SK-N-SH (cell line): ENCODE measurements around the gene TCP10L. TPM values are rescaled to one million over a fixed set of nuclear protein-coding genes. Genes with fewer than 3 reads are reported as not detected.
A peak's percentile ranks its signal among the peaks of the same experiment; 100 is the strongest.

Experiments used
- CTCF ChIA-PET: fragments of 300-600, 350-600 bp; formaldehyde crosslinking; extraction: SDS; loops from one replicate; lab custom pipeline; 2021; lab: Yijun Ruan, JAX
- POLR2A ChIA-PET: fragments of 350-600 bp; sonication (Branson Sonifier 250); formaldehyde crosslinking; extraction: SDS; loops from one replicate; lab custom pipeline; 2020; ENCODE audit warnings: antibody characterized with exemption, inconsistent platforms; lab: Yijun Ruan, JAX
- DNase-seq: peaks from one replicate; pipeline ENCODE4 v3.0.0; 2012
- H2AFZ ChIP-seq: fragments of 200-600 bp; sonication (generic); 2 replicates; pipeline ENCODE4 v1.8.1; 2016; ENCODE audit warnings: antibody characterized with exemption, mild to moderate bottlenecking, low read depth
- H3F3A ChIP-seq: fragments of 200-600 bp; sonication (generic); replicated peaks from 2 replicates; pipeline ENCODE3; 2016; ENCODE audit warnings: antibody characterized with exemption, mild to moderate bottlenecking; ENCODE audit not compliant: insufficient read depth
- H3K27ac ChIP-seq, 2 experiments: fragments of 200-500 bp in 1 of 2; fragments of 200-600 bp in 1 of 2; sonication (Bioruptor generic) in 1 of 2; sonication (generic), shearing (Covaris generic) in 1 of 2; 2 replicates each; pipeline versions ENCODE4 v1.5.1 to v1.6.1; 2014 to 2016; ENCODE audit warnings: low read depth in 2 of 2, inconsistent platforms in 1 of 2, low read length in 1 of 2, mild to moderate bottlenecking in 1 of 2, mixed read lengths in 1 of 2
- H3K27me3 ChIP-seq: fragments of 200-600 bp; sonication (generic), shearing (Covaris generic); 2 replicates; pipeline ENCODE4 v1.6.1; 2016; ENCODE audit warnings: mixed run types; ENCODE audit not compliant: insufficient read depth
- H3K36me3 ChIP-seq, 2 experiments: fragments of 200-500 bp in 1 of 2; fragments of 200-600 bp in 1 of 2; sonication (Bioruptor generic) in 1 of 2; sonication (generic) in 1 of 2; replicated peaks in 1 of 2; 2 replicates each; pipeline versions ENCODE3 to v1.5.1; 2014 to 2016; ENCODE audit warnings: low read length in 1 of 2, mild to moderate bottlenecking in 1 of 2; ENCODE audit not compliant: insufficient read depth in 2 of 2, control insufficient read depth in 1 of 2
- H3K4me1 ChIP-seq, 2 experiments: fragments of 200-500 bp in 1 of 2; fragments of 200-600 bp in 1 of 2; sonication (Bioruptor generic) in 1 of 2; sonication (generic), shearing (Covaris generic) in 1 of 2; 2 replicates each; pipeline versions ENCODE4 v1.5.1 to v1.6.1; 2014 to 2016; ENCODE audit warnings: low read depth in 1 of 2, low read length in 1 of 2, mixed run types in 1 of 2; ENCODE audit not compliant: insufficient read depth in 2 of 2, control insufficient read depth in 1 of 2
- H3K4me2 ChIP-seq: fragments of 200-600 bp; sonication (generic), shearing (Covaris generic); 2 replicates; pipeline ENCODE4 v1.6.1; 2017; ENCODE audit warnings: mixed run types
- H3K4me3 ChIP-seq, 2 experiments: fragments of 200-500 bp in 1 of 2; fragments of 200-600 bp in 1 of 2; sonication (Bioruptor generic) in 1 of 2; sonication (generic), shearing (Covaris generic) in 1 of 2; 2 replicates each; pipeline versions ENCODE4 v1.5.1 to v1.8.1; 2014 to 2016; ENCODE audit warnings: low read depth in 2 of 2, inconsistent platforms in 1 of 2, low read length in 1 of 2, mild to moderate bottlenecking in 1 of 2, mixed read lengths in 1 of 2, moderate library complexity in 1 of 2
- H3K79me2 ChIP-seq: fragments of 200-600 bp; sonication (generic); 2 replicates; pipeline ENCODE4 v1.8.1; 2017; ENCODE audit warnings: mild to moderate bottlenecking; ENCODE audit not compliant: insufficient read depth
- H3K9ac ChIP-seq: fragments of 200-600 bp; sonication (generic); 2 replicates; pipeline ENCODE4 v1.6.1; 2017; ENCODE audit warnings: mixed run types
- H3K9me2 ChIP-seq: fragments of 200-600 bp; sonication (generic); 2 replicates; pipeline ENCODE4 v1.6.1; 2017; ENCODE audit warnings: mixed run types
- H3K9me3 ChIP-seq: fragments of 200-600 bp; sonication (generic); 2 replicates; pipeline ENCODE4 v1.6.1; 2017; ENCODE audit warnings: mixed run types, mild to moderate bottlenecking, moderate library complexity
- H4K20me1 ChIP-seq: fragments of 200-600 bp; sonication (generic); 2 replicates; pipeline ENCODE4 v1.6.1; 2017; ENCODE audit warnings: mild to moderate bottlenecking, mixed run types; ENCODE audit not compliant: insufficient read depth
- CHD2 ChIP-seq: fragments of 150-350 bp; IDR thresholded peaks from 2 replicates; pipeline ENCODE4 v1.6.1; 2018; ENCODE audit warnings: low read length; ENCODE audit not compliant: partially characterized antibody
- CTCF ChIP-seq: fragments of 200-600 bp; sonication (generic); IDR thresholded peaks from 2 replicates; pipeline ENCODE4 v1.6.1; 2017; ENCODE audit warnings: antibody characterized with exemption, mild to moderate bottlenecking, moderate library complexity
- EP300 ChIP-seq, 2 experiments: IDR thresholded peaks; 2 replicates each; pipeline versions ENCODE4 v1.4.0 to v1.6.1; 2012; ENCODE audit warnings: borderline replicate concordance in 1 of 2, low read depth in 1 of 2, low read length in 1 of 2
- FOXJ3 ChIP-seq: sonication (generic); formaldehyde crosslinking; IDR thresholded peaks from 2 replicates; pipeline ENCODE4 v1.5.1; 2020; ENCODE audit warnings: mild to moderate bottlenecking, missing genetic modification reagents
- FOXM1 ChIP-seq: IDR thresholded peaks from 2 replicates; pipeline ENCODE4 v1.4.0; 2012; ENCODE audit warnings: low read depth, mild to moderate bottlenecking
- GATA2 ChIP-seq: sonication (generic); formaldehyde crosslinking; IDR thresholded peaks from 2 replicates; pipeline ENCODE4 v1.5.0; 2020; ENCODE audit warnings: mild to moderate bottlenecking, missing genetic modification reagents
- JUND ChIP-seq: IDR thresholded peaks from 2 replicates; pipeline ENCODE4 v1.4.0; 2012
- MAX ChIP-seq: IDR thresholded peaks from 2 replicates; pipeline ENCODE4 v1.4.0; 2012; ENCODE audit warnings: low read depth
- MEF2A ChIP-seq: IDR thresholded peaks from 2 replicates; pipeline ENCODE4 v1.4.0; 2012; ENCODE audit warnings: low read depth, borderline replicate concordance
- NFIC ChIP-seq: IDR thresholded peaks from 2 replicates; pipeline ENCODE4 v1.4.0; 2012; ENCODE audit warnings: borderline replicate concordance
- PBX3 ChIP-seq: IDR thresholded peaks from 2 replicates; pipeline ENCODE4; 2012
- RCOR1 ChIP-seq: fragments of 150-350 bp; IDR thresholded peaks from 2 replicates; pipeline ENCODE4 v1.6.1; 2017; ENCODE audit warnings: antibody characterized with exemption, low read length
- REST ChIP-seq: IDR thresholded peaks from 2 replicates; pipeline ENCODE4 v1.6.1; 2012; ENCODE audit warnings: mild to moderate bottlenecking, low read depth, low read length, moderate library complexity
- RFX5 ChIP-seq: IDR thresholded peaks from 2 replicates; pipeline ENCODE4 v1.6.1; 2012; ENCODE audit warnings: mild to moderate bottlenecking, improper control_type of control experiment, low read length
- SIN3A ChIP-seq: IDR thresholded peaks from 2 replicates; pipeline ENCODE4 v1.6.1; 2012; ENCODE audit warnings: low read depth, mild to moderate bottlenecking, low read length, moderate library complexity, borderline replicate concordance
- SMC3 ChIP-seq: IDR thresholded peaks from 2 replicates; pipeline ENCODE4 v1.6.1; 2012; ENCODE audit warnings: low read depth, low read length, improper control_type of control experiment
- TAF1 ChIP-seq: IDR thresholded peaks from 2 replicates; pipeline ENCODE4 v1.6.1; 2012; ENCODE audit warnings: low read depth, mild to moderate bottlenecking, low read length, moderate library complexity, borderline replicate concordance
- TCF12 ChIP-seq: IDR thresholded peaks from 2 replicates; pipeline ENCODE4 v1.4.0; 2012
- USF1 ChIP-seq: IDR thresholded peaks from 2 replicates; pipeline ENCODE4 v1.4.0; 2012; ENCODE audit warnings: low read depth, borderline replicate concordance
- USF2 ChIP-seq: fragments of 150-350 bp; IDR thresholded peaks from 2 replicates; pipeline ENCODE4 v1.6.1; 2017; ENCODE audit warnings: antibody characterized with exemption, low read length, low read depth, borderline replicate concordance
- YY1 ChIP-seq: IDR thresholded peaks from 2 replicates; pipeline ENCODE4 v1.4.0; 2012; ENCODE audit warnings: low read depth, mild to moderate bottlenecking
- ZBTB33 ChIP-seq: IDR thresholded peaks from 2 replicates; pipeline ENCODE4 v1.4.0; 2012; ENCODE audit warnings: low read depth, borderline replicate concordance
- WGBS: methylation state at CpG from one replicate; pipeline ENCODE4 v1.1.6; 2017; ENCODE audit warnings: low lambda C conversion rate; 5-methylcytosine and 5-hydroxymethylcytosine counted together
- polyA plus RNA-seq, 3 experiments: library from polyadenylated mRNA; depleted of rRNA; stranded (reverse); fragments of >200 nt; gene quantifications; 2 replicates each; pipeline ENCODE4 v1.2.3, GENCODE V29; 2012

TCP10L gene
- polyA plus RNA-seq, 1 of the 3 experiments (the other 2 are of a cell fraction), result 0.33 TPM

GRCh38 chr21:32523988-32524719 is 61.2 kb downstream of the TCP10L start:
- no peaks in the 10 kb centered on the region for H3K27me3 ChIP-seq
- ChIA-PET POLR2A (no interaction called here), CTCF (interaction anchor here (1.0 to 2.0 kb wide), 3 partner anchors 9 to 46 kb away, joined by 3 to 4 read pairs (median 4); no protein-coding TSS in a partner anchor)
- peak overlapping the region; percentile 9; the same call in 1 of the 2 replicates for H3K4me2 ChIP-seq
- H3K36me3 ChIP-seq, result no peaks in the 10 kb centered on the region
- no peaks in the 10 kb centered on the region for H3K9me2 ChIP-seq
- 0 out of 2 replicates have a peak overlapping the region, but pooled peaks have one; percentile 15 for H2AFZ ChIP-seq
- no peak overlapping the region for H3K4me3 ChIP-seq
- DNase-seq, result no peak
- 54% methylated on average over 8 of the region's 8 CpGs for WGBS
- no peaks in the 10 kb centered on the region for H3K79me2 ChIP-seq
- H4K20me1 ChIP-seq, result no peaks in the 10 kb centered on the region
- peak overlapping the region; percentile 44; the same call in 1 of the 2 replicates for H3K9ac ChIP-seq
- H3K27ac ChIP-seq, result peak overlapping the region; percentile 30 to 99; a peak in 3 of 4 replicates
- H3K9me3 ChIP-seq, result no peaks in the 10 kb centered on the region
- H3F3A ChIP-seq, result peaks cover 39% of the 10 kb centered on the region
- H3K4me1 ChIP-seq, result peaks cover 15 to 36% of the 10 kb centered on the region in 2 experiments; a peak in 3 of 4 replicates
- TF ChIP-seq SMC3, result no peak
- TF ChIP-seq FOXJ3, result no peak
- no peak for TF ChIP-seq ZBTB33
- no peak for TF ChIP-seq CHD2
- no peak for TF ChIP-seq YY1
- TF ChIP-seq EP300 (IDR thresholded peaks at IDR 0.05; ENCODE audit: borderline replicate concordance in 1 of 2, low read depth in 1 of 2, low read length in 1 of 2), result peak in 1 of 2 experiments; percentile 17; a peak in 1 of 4 replicates
- no peak for TF ChIP-seq RCOR1
- TF ChIP-seq MEF2A, result no peak
- TF ChIP-seq FOXM1, result no peak
- TF ChIP-seq SIN3A, result no peak
- peak; percentile 59 for TF ChIP-seq TCF12
- TF ChIP-seq REST, result no peak
- TF ChIP-seq GATA2 (CRISPR knock-in tag), result no peak
- TF ChIP-seq RFX5, result no peak
- no peak for TF ChIP-seq NFIC
- TF ChIP-seq USF2, result no peak
- no peak for TF ChIP-seq CTCF
- no peak for TF ChIP-seq MAX
- TF ChIP-seq TAF1, result no peak
- peak; percentile 18 for TF ChIP-seq JUND
- TF ChIP-seq USF1, result no peak
- peak; percentile 47; the same call in 1 of the 2 replicates for TF ChIP-seq PBX3
